22Rv1 (cell line): ENCODE results near the gene RYR2.
"Not testable (repeated sequence)": the region's sequence is repeated elsewhere in the genome, so short reads cannot be mapped to it uniquely, and the experiment has no call there.

Source experiments
- H3K27ac ChIP-seq: fragments of 450-650 bp; 2 replicates; pipeline ENCODE4 v1.5.1; 2017
- ZFX ChIP-seq: fragments of 450-650 bp; IDR thresholded peaks from 2 replicates; pipeline ENCODE4 v1.6.1; 2017; ENCODE audit warnings: antibody characterized with exemption, borderline replicate concordance
- TF ChIP-seq, protein P1 (sequence below): fragments of 450-650 bp; IDR thresholded peaks from 2 replicates; pipeline ENCODE4 v1.5.1; 2017; ENCODE audit warnings: mild to moderate bottlenecking

The RYR2 gene

DNA sequence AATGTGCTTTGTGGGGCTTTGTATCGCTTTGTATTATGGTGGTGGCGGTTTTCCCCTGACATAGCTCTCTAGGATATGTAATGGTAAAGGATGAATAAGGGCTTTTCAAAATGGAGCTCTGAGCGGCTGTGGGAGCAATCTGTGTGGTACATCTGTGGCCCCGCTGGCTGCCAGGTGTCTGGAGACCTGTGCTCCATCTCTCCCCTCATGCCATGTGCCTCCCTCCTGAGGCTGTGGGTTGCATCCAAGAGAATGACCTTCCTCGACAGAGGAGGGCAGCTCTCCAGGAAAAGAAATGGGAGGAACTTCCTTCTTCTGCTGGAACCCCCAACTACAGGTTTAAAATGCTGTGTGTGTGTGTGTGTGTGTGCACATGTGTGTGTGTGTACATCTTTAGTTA lies 78.7 kb downstream of the RYR2 start:
- no peak for TF ChIP-seq ZFX
- TF ChIP-seq, protein P1, sequence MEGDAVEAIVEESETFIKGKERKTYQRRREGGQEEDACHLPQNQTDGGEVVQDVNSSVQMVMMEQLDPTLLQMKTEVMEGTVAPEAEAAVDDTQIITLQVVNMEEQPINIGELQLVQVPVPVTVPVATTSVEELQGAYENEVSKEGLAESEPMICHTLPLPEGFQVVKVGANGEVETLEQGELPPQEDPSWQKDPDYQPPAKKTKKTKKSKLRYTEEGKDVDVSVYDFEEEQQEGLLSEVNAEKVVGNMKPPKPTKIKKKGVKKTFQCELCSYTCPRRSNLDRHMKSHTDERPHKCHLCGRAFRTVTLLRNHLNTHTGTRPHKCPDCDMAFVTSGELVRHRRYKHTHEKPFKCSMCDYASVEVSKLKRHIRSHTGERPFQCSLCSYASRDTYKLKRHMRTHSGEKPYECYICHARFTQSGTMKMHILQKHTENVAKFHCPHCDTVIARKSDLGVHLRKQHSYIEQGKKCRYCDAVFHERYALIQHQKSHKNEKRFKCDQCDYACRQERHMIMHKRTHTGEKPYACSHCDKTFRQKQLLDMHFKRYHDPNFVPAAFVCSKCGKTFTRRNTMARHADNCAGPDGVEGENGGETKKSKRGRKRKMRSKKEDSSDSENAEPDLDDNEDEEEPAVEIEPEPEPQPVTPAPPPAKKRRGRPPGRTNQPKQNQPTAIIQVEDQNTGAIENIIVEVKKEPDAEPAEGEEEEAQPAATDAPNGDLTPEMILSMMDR, result no peak
- no peak overlapping the region for H3K27ac ChIP-seq

DNA sequence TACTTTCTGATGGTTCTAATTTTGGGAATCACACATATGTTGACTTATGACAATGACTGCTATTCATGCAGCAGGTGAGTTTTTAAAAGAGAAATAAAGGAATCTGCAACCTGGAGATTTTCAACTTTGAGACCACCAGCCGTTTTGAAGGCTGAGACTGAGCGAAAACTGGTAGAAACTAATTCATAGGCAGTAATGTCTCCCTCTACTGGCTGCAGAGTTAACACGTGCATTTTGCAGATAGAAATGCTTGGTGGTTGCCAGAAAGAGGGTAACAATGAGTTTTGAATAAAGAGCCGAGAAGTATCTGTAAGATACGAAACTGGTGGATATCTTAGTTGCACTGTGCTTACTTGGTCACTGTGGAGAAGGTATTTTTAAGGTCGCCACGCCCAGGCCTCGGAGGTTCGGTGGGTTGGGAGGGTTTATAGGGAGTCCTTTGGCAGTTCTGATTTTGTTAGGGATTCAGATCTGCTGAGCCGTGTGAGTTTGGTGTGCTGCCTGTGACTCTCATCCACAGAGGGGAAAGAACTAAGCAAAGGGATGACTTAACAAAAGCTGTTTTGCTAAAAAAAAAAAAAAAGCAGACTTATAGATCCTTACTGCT lies 83.0 kb downstream of the RYR2 start:
- TF ChIP-seq, protein P1, result peak; percentile 93
- TF ChIP-seq ZFX, result no peak
- no peak overlapping the region for H3K27ac ChIP-seq

DNA sequence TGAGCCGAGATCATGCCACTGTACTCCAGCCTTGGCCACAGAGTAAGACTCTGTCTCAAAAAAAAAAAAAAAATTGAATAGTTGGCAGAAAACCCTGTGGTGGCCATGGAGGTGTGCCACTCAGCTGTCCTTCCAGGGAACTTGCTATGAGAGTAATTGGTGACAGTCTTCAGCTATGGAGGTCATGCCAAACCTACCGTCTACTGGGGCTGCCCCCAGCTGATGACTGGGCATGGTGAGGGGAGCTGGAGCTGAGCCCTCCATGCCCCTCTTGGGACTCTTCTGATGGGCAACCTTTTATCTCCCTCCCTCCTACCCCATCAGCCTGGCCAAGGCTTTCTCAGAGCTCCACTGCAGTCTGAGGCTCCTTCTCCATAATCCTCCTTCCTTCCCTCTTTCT lies 84.2 kb downstream of the RYR2 start:
- H3K27ac ChIP-seq, result no peak overlapping the region
- TF ChIP-seq, protein P1, result no peak
- no peak for TF ChIP-seq ZFX

DNA sequence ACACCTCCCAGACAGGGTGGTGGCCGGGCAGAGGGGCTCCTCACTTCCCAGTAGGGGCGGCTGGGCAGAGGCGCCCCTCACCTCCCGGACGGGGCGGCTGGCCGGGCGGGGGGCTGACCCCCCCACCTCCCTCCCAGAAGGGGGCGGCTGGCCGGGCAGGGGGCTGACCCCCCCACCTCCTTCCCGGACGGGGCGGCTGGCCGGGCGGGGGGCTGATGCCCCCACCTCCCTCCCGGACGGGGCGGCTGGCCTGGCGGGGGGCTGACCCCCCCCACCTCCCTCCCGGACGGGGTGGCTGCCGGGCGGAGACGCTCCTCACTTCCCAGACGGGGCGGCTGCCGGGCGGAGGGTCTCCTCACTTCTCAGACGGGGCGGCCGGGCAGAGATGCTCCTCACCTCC lies 85.3 kb downstream of the RYR2 start:
- H3K27ac ChIP-seq, result not testable (repeated sequence)

DNA sequence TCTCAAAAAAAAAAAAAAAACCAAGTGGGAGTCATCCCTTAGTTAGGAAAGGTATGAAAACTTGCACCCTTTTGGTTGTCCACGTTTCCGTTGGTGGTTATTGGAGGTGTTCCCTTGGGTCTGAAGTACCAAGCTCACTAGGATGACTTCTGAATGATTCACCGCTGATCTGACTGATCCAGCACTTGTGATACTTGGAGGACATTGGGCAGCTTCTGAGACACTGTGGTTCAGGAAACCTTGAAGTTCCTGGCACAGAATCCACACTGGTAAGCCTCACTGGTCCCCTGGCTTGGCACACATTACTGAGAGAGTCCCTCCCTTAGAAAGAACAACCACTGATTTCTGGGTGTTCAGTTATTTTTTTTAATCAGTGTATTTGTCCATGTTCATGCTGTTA lies 91.9 kb downstream of the RYR2 start:
- H3K27ac ChIP-seq, result no peak overlapping the region
- TF ChIP-seq, protein P1, result no peak

DNA sequence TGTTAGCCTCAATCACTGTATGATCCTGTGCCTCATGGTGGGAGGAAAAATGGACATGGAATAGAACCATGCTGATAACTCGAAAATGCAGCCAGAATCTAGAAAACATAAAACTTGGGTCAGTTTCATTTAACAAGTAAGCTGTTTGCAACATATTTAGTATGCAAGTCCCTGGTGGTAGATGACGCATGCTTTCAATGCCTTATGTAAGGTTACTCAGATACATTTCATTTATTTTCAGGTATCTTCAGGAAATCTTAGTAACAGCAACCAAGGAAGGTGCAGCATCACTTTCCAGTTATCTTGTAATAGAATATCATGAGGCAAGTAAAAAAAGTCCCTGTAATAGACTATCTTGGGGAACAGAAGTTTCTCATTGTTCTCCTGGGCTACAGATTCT lies 92.9 kb downstream of the RYR2 start:
- no peak overlapping the region for H3K27ac ChIP-seq
- TF ChIP-seq, protein P1, result no peak
- no peak for TF ChIP-seq ZFX

DNA sequence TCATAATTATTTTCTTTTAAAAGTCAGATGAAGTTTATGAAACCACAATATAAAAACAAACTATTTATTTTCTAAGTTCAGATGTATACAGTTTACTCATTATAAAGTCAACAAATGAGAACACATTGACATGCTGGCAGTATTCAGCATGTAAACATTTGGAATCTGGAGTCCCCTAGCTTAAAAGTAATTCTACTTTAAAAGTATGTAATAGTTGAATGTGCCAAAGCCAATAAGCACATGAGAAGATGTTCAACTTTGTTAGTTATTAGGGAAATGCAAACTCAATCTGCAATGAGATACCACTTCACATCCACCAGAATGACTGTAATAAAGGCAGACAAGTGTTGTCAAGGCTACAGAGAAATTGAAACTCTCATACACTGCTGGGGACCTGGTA lies 96.6 kb downstream of the RYR2 start:
- no peak overlapping the region for H3K27ac ChIP-seq
- no peak for TF ChIP-seq ZFX
- TF ChIP-seq, protein P1, result no peak

DNA sequence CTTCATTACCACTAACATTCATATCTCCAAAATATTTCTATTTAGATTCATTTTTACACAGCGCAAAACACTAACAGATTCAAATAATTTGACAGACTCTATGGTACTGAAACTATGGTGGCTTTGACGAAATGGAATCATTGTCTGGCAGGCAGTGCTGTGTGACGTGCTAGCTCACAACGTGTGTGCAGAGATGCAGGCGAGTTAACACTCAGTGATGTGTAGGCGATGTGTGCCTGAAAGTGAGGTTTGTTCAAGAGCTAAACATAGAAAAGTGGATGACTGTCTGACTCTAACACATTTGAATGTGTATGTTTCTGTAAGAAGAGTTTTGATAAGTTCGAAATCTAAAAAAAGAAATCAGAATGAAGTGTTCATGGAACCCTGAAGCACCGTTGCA lies 97.7 kb downstream of the RYR2 start:
- TF ChIP-seq ZFX, result no peak
- TF ChIP-seq, protein P1, result no peak
- H3K27ac ChIP-seq, result no peak overlapping the region
